HepG2 (cell line): ENCODE data around the gene CYSRT1. TPM values are rescaled to one million over a fixed set of nuclear protein-coding genes. Genes with fewer than 3 reads are reported as not detected.
A peak's percentile ranks its signal among the peaks of the same experiment; 100 is the strongest.

Experiments
- ATF3 ChIP-seq: sonication (generic); formaldehyde crosslinking; IDR thresholded peaks from 2 replicates; pipeline ENCODE4 v1.4.0; 2020; ENCODE audit warnings: missing genetic modification reagents
- ATF5 ChIP-seq: sonication (generic); formaldehyde crosslinking; IDR thresholded peaks from 2 replicates; pipeline ENCODE4 v1.4.0; 2020; ENCODE audit warnings: mild to moderate bottlenecking, low read depth, missing genetic modification reagents
- GABPB1 ChIP-seq: IDR thresholded peaks from 2 replicates; pipeline ENCODE4 v1.6.1; 2016; ENCODE audit warnings: mild to moderate bottlenecking, missing genetic modification reagents, moderate library complexity, missing compliant biosample characterization
- HMGXB3 ChIP-seq: sonication (generic); formaldehyde crosslinking; IDR thresholded peaks from 2 replicates; pipeline ENCODE4 v1.4.0; 2020; ENCODE audit warnings: missing genetic modification reagents, borderline replicate concordance
- KLF6 ChIP-seq: IDR thresholded peaks from 2 replicates; pipeline ENCODE4 v1.8.0; 2016; ENCODE audit warnings: missing biosample characterization, missing genetic modification reagents
- SNAI1 ChIP-seq: sonication (generic); formaldehyde crosslinking; IDR thresholded peaks from 2 replicates; pipeline ENCODE4 v1.5.0; 2020; ENCODE audit warnings: mild to moderate bottlenecking, missing genetic modification reagents, borderline replicate concordance
- ZNF574 ChIP-seq: sonication (generic); formaldehyde crosslinking; IDR thresholded peaks from 2 replicates; pipeline ENCODE4 v1.4.0; 2020; ENCODE audit warnings: missing genetic modification reagents
- ZNF580 ChIP-seq: IDR thresholded peaks from 2 replicates; pipeline ENCODE4 v1.6.1; 2016; ENCODE audit warnings: low read depth, borderline replicate concordance
- ZNF609 ChIP-seq: sonication (generic); formaldehyde crosslinking; IDR thresholded peaks from 2 replicates; pipeline ENCODE4 v1.4.0; 2020; ENCODE audit warnings: mild to moderate bottlenecking, missing genetic modification reagents, borderline replicate concordance
- ZNF773 ChIP-seq: sonication (generic); formaldehyde crosslinking; IDR thresholded peaks from 2 replicates; pipeline ENCODE4 v1.4.0; 2020; ENCODE audit warnings: missing genetic modification reagents, borderline replicate concordance
- ZNF800 ChIP-seq: sonication (generic); formaldehyde crosslinking; IDR thresholded peaks from 2 replicates; pipeline ENCODE4 v1.4.0; 2020; ENCODE audit warnings: missing genetic modification reagents
- polyA plus RNA-seq, 8 experiments: library from polyadenylated mRNA; depleted of rRNA in 3 of 8; stranded (reverse) in 7 of 8; unstranded in 1 of 8; fragments of >200 nt; fragmentation: Illumina TruSeq in 4 of 8; extraction: Trizol in 4 of 8; gene quantifications; 2 replicates each; pipeline versions ENCODE4 v1.2.1 to v1.2.3, GENCODE V29; 2011 to 2016; ENCODE audit warnings: low read depth in 4 of 8, missing spikeins in 1 of 8, mixed read lengths in 1 of 8; ENCODE audit not compliant: insufficient read depth in 1 of 8
- total RNA-seq, 5 experiments: library from RNA; depleted of rRNA; stranded (reverse); fragments of >200 nt; fragmentation: Illumina TruSeq; extraction: Trizol; gene quantifications; 2 replicates each; pipeline ENCODE4 v1.2.3, GENCODE V29; 2016; ENCODE audit warnings: low read depth in 1 of 5

CYSRT1 gene
- total and polyA plus RNA-seq, 2 of the 13 experiments (the other 11 are each of a cell fraction or from before 2014, with no cell fraction given), result 1.5 to 2.1 TPM

GRCh38 chr9:137241490-137242268 is 16.7 kb downstream of the CYSRT1 start (continued):
- TF ChIP-seq ZNF609 (CRISPR knock-in tag), result no peak
- no peak for TF ChIP-seq KLF6 (CRISPR knock-in tag)
- peak; percentile 63; the same call in 1 of the 2 replicates for TF ChIP-seq ZNF574 (CRISPR knock-in tag)
- peak; percentile 91 for TF ChIP-seq SNAI1
- 0 out of 2 replicates have a peak, but pooled peaks have one; percentile 33 for TF ChIP-seq ATF5 (CRISPR knock-in tag)
- TF ChIP-seq ZNF773 (CRISPR knock-in tag), result no peak
- peak; percentile 72; the same call in 1 of the 2 replicates for TF ChIP-seq GABPB1 (CRISPR knock-in tag)
- 0 out of 2 replicates have a peak, but pooled peaks have one; percentile 21 for TF ChIP-seq ZNF580 (CRISPR knock-in tag)
- TF ChIP-seq HMGXB3 (CRISPR knock-in tag), result peak; percentile 43; the same call in 1 of the 2 replicates
- no peak for TF ChIP-seq ZNF800 (CRISPR knock-in tag)
- TF ChIP-seq ATF3 (CRISPR knock-in tag), result peak; percentile 42; the same call in 1 of the 2 replicates
